Gastrocnemius medialis (tissue), 4 donors: ENCODE results near the gene TPSB2.
"Not testable (repeated sequence)": the region's sequence is repeated elsewhere in the genome, so short reads cannot be mapped to it uniquely, and the experiment has no call there.

Experiments used
- CTCF ChIP-seq, 5 experiments: fragments of 450-650 bp in 3 of 5; fragments of 200-600 bp in 2 of 5; sonication (generic) in 2 of 5; IDR thresholded peaks in 4 of 5; conservative IDR thresholded peaks in 1 of 5; 1 replicate in 4 of 5; 2 replicates in 1 of 5; pipeline ENCODE4 v1.5.1; 2016 to 2019; ENCODE audit warnings: antibody characterized with exemption in 5 of 5, mild to moderate bottlenecking in 3 of 5, moderate library complexity in 3 of 5
- POLR2A ChIP-seq, 2 donors: fragments of 450-650 bp; IDR thresholded peaks; one replicate each; pipeline ENCODE4 v1.6.1; 2017; ENCODE audit warnings: antibody characterized with exemption in 2 of 2, mild to moderate bottlenecking in 2 of 2, moderate library complexity in 2 of 2

- TF ChIP-seq CTCF (IDR thresholded peaks at IDR 0.05 in 4 of 5, conservative IDR thresholded peaks at IDR 0.05 in 1 of 5); POLR2A (IDR thresholded peaks at IDR 0.05): not testable (repeated sequence)
Measured at GRCh38 chr16:1240436-1240835, 10.5 kb upstream of the TPSB2 start, which contains the start of gene TPSAB1.
